GM18909 (cell line): Measurements from ENCODE around the gene NES.

ENCODE experiments used
- ATAC-seq: cut with Tn5 transposase; IDR thresholded peaks from one replicate; pipeline ENCODE4 v1.9.1; 2021; ENCODE audit warnings: mild to moderate bottlenecking; ENCODE audit not compliant: unreplicated experiment, poor library complexity

The NES gene, protein sequence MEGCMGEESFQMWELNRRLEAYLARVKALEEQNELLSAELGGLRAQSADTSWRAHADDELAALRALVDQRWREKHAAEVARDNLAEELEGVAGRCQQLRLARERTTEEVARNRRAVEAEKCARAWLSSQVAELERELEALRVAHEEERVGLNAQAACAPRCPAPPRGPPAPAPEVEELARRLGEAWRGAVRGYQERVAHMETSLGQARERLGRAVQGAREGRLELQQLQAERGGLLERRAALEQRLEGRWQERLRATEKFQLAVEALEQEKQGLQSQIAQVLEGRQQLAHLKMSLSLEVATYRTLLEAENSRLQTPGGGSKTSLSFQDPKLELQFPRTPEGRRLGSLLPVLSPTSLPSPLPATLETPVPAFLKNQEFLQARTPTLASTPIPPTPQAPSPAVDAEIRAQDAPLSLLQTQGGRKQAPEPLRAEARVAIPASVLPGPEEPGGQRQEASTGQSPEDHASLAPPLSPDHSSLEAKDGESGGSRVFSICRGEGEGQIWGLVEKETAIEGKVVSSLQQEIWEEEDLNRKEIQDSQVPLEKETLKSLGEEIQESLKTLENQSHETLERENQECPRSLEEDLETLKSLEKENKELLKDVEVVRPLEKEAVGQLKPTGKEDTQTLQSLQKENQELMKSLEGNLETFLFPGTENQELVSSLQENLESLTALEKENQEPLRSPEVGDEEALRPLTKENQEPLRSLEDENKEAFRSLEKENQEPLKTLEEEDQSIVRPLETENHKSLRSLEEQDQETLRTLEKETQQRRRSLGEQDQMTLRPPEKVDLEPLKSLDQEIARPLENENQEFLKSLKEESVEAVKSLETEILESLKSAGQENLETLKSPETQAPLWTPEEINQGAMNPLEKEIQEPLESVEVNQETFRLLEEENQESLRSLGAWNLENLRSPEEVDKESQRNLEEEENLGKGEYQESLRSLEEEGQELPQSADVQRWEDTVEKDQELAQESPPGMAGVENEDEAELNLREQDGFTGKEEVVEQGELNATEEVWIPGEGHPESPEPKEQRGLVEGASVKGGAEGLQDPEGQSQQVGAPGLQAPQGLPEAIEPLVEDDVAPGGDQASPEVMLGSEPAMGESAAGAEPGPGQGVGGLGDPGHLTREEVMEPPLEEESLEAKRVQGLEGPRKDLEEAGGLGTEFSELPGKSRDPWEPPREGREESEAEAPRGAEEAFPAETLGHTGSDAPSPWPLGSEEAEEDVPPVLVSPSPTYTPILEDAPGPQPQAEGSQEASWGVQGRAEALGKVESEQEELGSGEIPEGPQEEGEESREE (N-terminal part only)

DNA sequence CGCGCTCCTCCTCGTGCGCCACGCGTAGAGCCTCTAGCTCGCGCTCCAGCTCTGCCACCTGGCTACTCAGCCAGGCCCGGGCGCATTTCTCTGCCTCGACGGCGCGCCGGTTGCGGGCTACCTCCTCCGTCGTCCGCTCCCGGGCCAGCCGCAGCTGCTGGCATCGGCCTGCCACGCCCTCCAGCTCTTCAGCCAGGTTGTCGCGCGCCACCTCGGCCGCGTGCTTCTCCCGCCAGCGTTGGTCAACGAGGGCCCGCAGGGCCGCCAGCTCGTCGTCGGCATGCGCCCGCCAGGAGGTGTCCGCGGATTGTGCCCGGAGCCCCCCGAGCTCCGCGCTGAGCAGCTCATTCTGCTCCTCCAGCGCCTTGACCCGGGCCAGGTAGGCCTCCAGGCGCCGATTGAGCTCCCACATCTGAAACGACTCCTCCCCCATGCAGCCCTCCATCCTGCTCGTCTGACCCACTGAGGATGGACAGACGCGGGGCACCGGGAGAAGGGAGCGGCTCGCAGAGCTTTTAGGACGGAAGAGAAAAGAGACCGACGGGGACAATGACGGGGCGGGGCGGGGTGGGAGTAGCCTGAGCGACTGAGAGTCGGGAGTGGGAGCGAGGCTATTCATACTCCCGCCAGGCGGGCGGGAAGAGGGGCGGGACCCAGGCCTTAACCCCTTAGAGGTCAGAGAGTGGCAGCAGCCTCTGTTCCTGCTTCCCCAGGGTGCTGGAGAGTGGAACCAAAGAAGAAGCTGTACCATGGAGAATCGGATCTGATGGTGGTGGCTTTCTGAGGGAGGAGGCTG is at the start of gene NES:
Gene NES (minus strand): TSS at position 588 of the 796 bp plus-strand sequence. CDS start 143 bp downstream, at position 445.
- no peak for ATAC-seq

DNA sequence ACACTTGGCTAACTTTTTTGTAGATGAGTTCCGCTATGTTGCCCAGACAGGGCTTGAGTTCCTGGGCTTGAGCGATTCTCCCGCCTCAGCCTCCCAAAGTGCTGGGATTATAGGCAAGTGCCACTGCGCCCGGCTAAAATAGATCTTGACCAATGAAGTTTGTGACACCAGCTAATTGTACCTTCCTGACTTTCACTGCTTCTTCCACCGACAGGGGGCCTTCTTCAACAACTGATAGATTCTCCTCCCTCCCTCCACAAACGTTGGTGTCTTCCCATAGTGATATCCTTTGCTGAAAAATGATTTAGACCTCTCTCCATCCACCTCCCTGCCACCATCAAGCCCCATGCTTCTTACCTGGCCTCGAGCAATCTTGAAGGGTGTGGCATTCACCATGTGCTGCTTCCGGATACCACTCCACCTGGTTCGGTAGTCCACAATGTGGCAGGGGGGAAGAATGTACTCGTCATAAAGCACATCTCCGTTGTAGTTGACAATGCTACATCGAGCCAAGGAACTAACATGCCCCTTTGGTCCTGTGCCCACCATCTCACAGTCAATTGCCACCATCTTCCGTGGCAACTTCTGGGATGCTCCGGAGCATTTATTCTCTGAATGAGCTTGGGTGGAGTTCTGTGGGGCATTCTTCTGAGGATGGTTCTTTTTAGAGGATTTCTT is 49.5 kb upstream of the NES start:
- no peak for ATAC-seq

DNA sequence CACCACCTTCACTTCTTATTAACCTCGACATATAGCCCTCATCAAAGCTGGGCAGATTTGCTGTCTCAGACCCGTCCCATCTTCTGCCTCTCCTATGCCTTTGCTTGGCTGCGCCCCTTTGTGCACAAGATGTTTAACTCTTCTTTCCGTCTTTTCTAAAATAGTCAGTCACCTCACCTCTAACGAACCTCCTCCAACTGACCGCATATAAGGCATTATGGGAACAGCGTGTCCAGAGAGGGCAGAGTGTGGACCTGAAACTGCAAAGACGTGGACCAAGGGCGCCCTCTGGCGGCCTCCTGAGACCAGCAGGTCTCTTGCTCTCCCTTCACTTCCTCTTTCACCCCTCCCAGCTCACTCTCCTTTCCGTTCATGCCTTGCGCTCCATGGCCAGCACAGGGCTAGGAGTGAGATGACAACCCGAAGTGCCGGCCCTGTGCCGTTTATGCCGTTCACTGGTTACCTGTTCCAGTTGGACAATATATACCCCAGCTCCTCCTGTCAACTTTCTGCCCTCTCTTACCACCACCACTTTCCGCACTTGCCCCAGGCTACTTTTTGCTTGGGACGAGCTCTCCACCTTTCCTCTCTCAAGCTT is 48.6 kb upstream of the NES start:
- no peak for ATAC-seq

DNA sequence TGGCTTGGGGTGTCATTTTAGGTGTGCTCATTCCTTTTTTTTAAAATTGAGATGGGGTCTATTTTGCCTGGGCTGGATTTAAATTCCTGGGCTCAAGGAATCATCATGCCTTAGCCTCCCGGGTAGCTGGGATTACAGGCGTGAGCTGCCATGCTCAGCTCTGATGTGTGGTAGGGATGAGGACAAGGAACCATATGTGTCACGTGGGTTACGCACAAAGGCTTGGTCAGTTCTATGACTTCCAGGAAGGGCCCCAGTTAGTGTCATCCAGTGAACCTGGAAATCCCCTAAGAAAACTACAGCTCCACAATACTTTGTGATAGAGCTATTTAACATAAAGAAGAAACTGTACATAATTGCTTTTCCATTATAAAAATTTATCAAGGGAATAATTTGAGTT is 44.3 kb upstream of the NES start:
- ATAC-seq = no peak

DNA sequence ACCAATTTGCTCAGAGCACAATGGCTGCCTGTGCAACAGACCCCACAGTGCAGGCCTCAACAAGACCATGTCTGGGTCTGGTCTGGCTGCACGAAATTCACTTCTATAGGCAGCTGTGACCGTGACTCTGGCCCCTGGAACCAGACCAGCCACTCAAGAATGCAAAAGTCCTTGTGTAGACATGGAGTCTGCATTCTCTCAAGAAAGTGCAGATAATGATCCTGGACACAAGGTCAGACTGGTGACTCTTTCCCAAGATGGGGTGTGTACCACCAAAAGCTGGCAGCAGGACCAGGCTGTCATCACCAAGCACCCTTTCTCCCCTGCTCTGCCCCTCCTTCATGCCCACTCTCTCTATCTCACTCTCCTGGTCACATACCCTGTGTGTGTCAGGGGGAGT is 43.9 kb upstream of the NES start:
- no peak for ATAC-seq

DNA sequence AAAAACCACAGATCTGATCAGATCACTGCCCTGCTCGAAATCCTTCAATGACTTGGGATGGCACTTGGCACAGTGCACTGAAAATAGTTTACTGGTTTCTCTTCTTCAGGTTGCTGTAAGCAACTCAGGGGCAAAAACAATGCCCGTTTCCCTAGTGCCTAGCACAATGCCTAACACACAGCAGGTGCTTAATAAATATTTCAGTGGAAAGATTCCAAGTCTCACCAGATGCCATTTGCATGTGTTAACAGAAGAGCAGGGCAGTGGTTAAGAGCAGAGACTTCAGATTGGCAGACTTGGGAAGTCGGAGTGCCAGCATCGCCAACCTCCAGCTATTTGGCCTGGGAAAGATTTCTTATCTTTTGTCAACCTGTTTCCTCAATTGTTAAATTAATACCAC is 40.1 kb upstream of the NES start:
- no peak for ATAC-seq

DNA sequence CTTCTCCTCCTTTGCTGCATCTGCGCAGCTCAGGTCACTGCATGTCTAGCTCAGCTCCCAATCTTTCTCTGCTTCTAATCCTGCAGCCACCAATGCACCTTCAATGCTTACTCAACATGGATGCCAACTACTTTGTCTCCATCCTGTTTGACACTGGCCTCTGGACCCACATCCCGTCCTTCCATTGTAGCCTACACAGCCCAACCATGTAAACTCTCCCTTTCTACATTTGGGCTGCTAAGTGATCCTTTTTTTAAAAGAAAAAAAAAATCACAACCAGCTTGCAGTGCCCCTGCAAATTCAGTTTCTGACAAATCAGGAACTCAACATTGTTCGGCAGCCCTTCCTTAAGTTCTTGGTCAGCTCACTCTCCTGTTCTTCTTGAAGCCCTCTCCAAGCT is 37.6 kb upstream of the NES start:
- no peak for ATAC-seq

DNA sequence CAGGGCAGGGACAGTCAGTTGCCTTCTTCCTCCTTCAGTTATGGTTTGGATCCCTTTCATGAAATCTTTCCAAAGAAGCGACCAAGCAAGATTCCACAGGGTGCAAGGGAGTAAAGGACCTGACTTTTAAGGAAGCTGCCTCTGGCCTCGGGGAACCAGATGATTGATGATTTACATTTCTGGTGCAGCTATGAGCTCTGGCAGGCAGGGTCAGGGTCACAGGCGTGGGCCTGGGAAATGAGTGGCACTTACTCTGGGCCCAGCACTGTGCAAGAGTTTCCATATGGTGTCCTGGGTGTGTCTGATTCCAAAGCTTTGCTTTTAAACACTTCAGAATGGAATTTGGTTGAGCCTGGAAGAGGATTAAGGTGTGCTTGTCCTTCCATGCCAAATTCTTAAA is 35.4 kb upstream of the NES start:
- no peak for ATAC-seq

DNA sequence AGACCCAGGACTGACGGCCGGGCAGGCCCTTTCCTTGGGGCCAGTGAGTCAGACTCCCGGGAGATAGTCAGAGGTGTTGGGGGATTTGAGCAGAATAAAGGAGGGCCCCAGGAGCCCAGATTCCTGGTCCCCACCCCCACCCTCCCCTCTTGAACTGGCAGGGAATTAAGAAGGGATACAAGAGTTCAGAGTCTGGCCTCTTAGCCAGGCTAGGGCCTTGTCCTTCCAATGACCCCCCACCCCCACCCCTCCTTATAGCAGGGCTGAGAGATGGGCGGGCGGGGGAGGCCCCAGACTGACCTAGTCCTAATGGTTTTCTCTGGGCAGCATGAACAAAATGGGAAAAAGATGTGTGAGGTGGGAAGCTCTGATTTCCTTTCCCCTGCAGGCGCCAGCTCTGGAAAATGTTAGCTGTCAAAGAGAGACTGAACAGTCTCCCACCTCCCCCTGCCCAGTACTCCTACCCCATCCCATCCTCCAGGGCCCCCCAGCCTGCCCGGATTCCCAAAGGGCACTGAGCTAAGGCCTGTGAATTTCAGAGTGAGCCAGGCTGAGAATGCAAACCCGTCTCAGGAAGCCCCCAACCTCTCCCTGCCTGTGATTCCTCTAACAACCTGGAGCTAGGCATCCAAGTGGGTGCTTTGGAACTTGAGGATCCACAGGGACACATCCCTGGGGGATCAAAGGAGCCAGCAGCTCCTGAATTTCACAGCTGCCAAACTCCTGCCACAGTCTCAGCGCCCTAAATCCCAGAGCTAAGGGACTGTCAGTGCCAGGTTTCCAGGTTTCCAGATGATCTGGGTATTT is 34.0 kb upstream of the NES start:
- no peak for ATAC-seq

DNA sequence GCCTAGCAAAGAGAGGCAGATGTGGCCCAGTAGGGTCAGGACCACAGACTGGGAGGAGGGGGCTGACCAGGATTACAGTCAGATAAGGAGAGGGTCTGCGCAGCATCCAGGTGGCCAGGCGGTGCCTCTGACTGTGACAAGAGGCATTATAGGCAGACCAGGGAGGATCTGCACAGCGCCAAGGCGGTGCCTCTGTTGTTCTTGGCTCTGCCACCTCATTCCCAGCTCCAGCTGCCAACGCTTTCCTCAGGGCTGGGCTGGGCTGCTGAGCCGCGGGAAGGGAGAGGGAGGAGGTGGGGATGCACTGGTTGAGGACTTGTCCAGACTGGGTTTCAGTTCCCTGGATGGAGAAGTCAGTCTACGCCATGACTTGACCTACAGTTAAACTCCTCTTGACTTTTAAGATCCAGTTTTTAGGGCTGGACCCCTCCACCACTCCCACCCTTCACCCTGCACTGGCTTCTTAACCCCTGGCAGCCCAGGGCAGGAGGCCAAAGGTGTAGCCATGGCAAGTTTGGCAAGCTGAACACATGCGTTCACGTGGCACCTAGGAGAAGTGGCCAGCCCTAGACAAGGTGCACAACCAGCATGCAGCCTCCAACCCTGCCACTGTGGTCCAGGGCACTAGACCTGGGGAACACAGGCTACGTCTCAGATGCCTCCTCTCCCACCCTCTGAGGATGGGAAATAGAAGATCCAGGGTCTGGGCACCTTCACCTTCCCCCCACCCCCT is 32.7 kb upstream of the NES start:
- ATAC-seq = no peak

DNA sequence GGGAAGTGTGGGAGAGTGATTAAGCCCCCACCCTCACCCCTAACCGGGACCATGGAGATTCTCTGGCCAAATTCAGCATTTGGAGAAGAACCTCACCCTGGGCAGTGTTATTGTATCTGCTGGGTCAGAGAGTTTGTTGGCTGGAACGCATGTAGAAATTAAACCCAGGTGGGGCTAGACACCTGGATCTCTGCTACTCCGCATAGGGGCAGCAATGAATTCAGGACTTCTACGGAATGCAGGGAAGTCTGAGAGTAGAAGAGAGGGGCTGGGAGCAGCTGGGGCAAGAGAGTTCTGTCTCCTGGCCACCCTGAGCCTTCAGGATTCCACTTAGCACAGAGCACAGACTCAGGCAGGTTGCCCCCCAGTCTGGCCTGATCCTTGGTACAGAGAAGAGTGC is 31.8 kb upstream of the NES start:
- no peak for ATAC-seq

DNA sequence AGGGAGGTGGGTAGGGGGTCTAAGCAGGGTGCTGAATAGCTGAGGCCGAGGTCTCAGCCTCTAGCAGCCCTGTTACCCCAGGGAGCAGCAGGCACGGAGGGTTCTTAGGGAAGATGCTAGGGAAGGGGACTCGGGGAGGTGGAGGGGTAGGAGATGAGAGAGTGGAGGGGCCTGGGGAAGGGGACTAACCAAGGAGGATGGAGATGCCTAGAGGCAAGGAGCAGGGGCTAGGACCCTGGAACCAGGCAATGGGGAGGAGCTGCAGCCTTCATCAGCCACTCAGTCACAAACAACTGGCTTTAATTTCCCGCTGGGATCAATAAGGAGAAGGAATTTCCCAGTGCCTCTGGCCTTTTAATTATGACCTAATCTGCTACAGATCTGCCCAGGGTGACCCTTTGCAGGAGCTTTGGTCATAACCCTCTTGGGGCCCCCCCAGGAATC is 31.0 kb upstream of the NES start:
- ATAC-seq = no peak

DNA sequence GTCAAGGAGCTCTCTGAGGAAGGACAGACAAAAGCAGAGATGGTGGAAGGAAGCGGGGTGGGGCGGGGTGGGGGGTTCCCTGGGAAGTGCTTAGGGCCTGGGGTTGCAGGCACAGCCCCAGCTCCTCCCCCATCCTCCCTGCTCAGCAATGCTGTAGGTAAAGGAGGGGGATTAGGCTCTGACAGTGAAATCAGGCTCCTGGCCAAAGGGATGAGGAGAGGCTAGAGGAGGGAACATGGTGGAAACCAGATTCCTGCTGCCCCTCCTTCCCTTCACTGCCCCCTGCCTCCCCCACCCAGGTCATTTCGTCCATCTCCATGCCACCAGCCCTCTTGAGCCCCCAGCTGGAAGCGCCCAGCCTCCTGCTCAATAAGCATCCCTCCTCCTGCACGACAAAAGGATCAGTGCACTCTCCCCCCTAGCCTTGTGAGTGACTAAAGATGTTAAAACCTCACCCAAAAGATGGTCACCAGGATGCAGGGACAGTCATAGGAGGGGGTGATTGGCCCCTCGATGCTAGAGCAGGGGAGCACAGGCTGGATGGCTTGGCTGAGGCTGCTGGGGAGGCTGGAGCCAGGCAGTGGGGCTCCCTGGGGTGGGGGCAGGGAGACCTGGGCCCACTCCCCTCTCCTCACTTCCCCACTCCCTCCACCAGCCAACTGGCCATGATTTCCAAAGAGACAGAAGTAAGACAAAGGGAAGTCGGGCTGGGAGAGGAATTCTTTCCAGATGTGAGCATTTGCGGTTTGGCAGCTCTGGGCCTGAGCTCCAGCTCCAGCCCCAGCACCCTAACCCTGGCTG is 30.4 kb upstream of the NES start:
- ATAC-seq = no peak

DNA sequence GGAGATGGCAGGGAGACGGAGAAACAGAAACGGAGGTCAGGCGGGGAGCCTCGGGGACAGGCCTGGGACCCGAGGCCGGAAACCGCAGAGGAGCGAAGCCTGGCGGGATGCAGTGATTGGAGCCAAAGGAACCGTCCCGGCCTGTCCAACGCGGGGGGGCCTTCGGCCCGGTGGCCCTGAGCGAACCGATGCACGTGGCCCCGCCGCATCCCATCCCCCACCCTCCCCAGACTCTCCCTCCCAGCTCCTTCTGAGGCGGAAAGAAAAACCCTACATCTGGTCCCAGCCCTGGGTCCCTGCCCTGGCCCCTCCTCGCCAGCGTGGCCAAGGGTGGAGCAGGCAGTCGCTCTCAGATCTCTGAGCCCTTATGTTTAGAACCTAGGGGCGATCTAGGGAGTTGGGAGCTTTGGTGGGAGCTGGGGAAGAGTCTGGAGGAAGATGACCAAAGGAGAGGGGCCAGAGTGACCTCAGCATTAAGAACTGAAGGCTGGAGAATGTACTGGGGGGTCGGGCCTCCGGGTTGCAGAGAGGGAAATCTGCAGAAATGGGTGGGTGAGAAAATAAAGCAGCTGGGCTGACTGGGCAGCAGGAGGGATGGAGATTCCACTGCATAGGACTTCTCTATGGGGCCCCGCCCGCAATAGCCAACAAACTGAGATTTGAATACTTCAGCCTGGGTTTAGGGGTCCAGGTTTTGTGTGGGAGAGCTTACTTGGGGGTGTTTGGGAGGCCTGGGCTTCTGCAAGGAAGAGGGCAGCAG is 29.6 kb upstream of the NES start:
- ATAC-seq = no peak

DNA sequence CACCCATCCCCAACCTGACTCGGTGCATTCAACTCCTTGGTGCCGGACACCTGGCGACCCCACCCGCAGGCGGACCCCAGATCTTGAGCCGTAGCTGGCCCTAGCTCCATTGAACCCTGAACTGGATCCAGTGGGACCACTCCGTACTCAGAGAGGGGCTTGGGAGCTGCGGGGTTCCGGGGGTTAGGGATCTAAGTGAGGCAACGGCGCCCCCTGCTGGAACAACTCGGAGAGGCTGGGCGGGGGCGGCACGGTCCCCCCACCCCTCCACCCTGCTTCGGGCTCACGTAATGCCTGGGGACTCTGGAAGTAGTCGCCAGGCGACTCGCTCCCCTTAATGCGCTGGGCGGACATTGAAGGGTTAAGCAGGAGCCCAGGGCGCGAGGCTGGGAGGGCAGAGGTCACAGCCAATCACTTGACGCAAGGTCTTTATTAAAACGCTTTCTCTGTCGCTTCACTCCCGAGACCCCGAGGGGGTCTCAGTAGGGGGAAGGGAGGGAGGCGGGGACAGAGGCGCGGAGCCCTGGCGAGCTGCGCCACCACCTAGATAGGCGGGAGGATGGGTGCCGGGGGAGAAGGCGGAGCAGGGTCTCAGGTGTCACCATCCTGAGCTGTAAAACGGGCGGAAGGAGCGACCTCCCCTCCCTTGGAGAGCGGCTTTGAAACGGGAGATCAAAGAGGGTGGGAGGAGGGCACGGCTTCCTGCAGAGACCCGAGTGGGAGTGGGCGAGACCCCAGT is 28.9 kb upstream of the NES start:
- ATAC-seq = peak; percentile 44
